ENCODE results near the gene DUSP19.

DNA sequence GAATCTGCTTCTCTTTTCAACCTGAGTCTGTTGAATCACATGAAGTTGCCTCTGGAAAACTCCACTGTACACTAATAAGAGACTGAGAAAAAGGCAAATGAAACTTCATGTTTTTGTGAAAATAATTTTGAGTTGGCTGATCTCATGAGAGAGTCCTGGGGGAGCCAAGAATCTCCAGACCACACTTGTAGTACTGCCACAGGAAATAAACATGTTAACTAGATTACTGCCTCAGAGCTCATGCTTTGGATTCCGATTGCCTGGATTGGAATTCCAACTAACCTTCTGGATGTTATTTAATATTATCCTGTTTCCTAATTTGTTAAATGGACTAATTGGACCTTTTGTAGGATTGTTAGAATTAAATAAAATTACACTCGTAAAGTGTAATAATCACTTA is 70.9 kb downstream of the DUSP19 start:
- no peak for TF ChIP-seq POLR2AphosphoS5 (IDR thresholded peaks at IDR 0.05)
- TF ChIP-seq, protein P1, sequence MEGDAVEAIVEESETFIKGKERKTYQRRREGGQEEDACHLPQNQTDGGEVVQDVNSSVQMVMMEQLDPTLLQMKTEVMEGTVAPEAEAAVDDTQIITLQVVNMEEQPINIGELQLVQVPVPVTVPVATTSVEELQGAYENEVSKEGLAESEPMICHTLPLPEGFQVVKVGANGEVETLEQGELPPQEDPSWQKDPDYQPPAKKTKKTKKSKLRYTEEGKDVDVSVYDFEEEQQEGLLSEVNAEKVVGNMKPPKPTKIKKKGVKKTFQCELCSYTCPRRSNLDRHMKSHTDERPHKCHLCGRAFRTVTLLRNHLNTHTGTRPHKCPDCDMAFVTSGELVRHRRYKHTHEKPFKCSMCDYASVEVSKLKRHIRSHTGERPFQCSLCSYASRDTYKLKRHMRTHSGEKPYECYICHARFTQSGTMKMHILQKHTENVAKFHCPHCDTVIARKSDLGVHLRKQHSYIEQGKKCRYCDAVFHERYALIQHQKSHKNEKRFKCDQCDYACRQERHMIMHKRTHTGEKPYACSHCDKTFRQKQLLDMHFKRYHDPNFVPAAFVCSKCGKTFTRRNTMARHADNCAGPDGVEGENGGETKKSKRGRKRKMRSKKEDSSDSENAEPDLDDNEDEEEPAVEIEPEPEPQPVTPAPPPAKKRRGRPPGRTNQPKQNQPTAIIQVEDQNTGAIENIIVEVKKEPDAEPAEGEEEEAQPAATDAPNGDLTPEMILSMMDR (IDR thresholded peaks at IDR 0.05): no peak
- no peak for TF ChIP-seq EP300 (IDR thresholded peaks at IDR 0.05)
- no peak for TF ChIP-seq POLR2A (IDR thresholded peaks at IDR 0.05)

All from gastroesophageal sphincter (tissue), 3 donors.